ENCODE results near the gene CLGN. TPM values are rescaled to one million over a fixed set of nuclear protein-coding genes. Genes with fewer than 3 reads are reported as not detected.

CLGN gene
- total RNA-seq, 1 donor from 2014 or later, result 37.8 TPM

DNA sequence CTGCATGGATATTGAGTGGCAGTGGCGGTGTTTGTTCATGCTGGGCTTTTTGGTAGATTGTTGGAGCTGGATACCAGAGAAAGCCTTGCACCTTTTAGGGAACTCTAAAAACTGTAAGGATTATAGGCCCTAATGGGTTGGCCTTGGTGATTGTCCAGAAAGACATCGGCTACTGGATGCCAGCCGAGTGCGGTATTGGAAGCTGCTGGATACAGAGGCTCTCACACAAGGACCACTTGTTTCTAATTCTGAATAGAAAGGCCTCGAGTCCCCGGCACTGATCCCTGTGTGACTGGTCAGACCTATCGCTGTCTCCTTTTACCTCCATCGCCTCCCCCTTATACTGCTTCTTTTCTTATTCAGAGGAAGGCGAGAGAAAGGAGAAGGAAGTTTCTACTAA lies 81.3 kb downstream of the CLGN start:
- no peak overlapping the region for H3K4me2 ChIP-seq
- H2AFZ ChIP-seq (replicated peaks), result no peak overlapping the region
- Mint-ChIP-seq H3K9me3 (peaks cover 5% of the 10 kb centered on the region), H3K27ac (no peak overlapping the region), H3K27me3 (ENCODE audit: insufficient read depth, low read depth) (peaks cover 10% of the 10 kb centered on the region), H3K4me3 (no peak overlapping the region), H3K36me3 (no peaks in the 10 kb centered on the region), H3K4me1 (peaks cover 35% of the 10 kb centered on the region)
- H3K27me3 ChIP-seq, result peaks cover 11% of the 10 kb centered on the region
- H3K9ac ChIP-seq, result no peak overlapping the region
- H3K36me3 ChIP-seq, result no peaks in the 10 kb centered on the region
- peaks cover 11% of the 10 kb centered on the region for H3F3A ChIP-seq (ENCODE audit: low read depth)
- TF ChIP-seq, protein P1, sequence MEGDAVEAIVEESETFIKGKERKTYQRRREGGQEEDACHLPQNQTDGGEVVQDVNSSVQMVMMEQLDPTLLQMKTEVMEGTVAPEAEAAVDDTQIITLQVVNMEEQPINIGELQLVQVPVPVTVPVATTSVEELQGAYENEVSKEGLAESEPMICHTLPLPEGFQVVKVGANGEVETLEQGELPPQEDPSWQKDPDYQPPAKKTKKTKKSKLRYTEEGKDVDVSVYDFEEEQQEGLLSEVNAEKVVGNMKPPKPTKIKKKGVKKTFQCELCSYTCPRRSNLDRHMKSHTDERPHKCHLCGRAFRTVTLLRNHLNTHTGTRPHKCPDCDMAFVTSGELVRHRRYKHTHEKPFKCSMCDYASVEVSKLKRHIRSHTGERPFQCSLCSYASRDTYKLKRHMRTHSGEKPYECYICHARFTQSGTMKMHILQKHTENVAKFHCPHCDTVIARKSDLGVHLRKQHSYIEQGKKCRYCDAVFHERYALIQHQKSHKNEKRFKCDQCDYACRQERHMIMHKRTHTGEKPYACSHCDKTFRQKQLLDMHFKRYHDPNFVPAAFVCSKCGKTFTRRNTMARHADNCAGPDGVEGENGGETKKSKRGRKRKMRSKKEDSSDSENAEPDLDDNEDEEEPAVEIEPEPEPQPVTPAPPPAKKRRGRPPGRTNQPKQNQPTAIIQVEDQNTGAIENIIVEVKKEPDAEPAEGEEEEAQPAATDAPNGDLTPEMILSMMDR (IDR thresholded peaks at IDR 0.05), result no peak
- TF ChIP-seq EZH2 (IDR thresholded peaks at IDR 0.05) (no peak), EZH2phosphoT487 (IDR thresholded peaks at IDR 0.05) (no peak)
- H3K9me3 ChIP-seq (ENCODE audit: low read depth), result no peaks in the 10 kb centered on the region
- no peak overlapping the region for H3K4me3 ChIP-seq
- no peak overlapping the region for H3K27ac ChIP-seq
- H4K20me1 ChIP-seq (ENCODE audit: low read depth), result no peaks in the 10 kb centered on the region
- H3K4me1 ChIP-seq, result peaks cover 32% of the 10 kb centered on the region
- DNase-seq (ENCODE audit: low spot score), result no peak
- no peaks in the 10 kb centered on the region for H3K79me2 ChIP-seq (ENCODE audit: low read depth)

DNA sequence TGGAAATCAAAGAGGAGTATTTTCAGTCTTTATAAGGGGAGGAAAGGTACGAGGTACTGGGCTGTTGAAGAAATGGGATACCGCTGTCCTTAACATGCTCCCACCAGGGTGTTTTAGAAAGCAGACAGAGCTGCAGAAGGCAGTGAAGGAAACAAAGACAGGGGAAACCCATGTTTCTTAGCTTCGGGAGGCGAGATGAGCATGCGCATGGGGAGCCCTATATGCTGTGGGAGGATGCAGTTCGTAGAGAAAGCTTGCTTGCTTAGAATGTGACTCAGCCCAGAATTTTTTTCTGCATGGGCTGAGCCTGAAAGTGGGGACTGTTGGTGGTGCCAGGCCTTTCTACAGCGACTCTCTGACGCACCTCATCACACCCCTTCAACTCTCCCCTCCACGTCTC lies 82.8 kb downstream of the CLGN start:
- peaks cover 19% of the 10 kb centered on the region for H3K4me1 ChIP-seq
- peaks cover 3% of the 10 kb centered on the region for H3F3A ChIP-seq (ENCODE audit: low read depth)
- no peaks in the 10 kb centered on the region for H3K36me3 ChIP-seq
- no peak for TF ChIP-seq EZH2 (IDR thresholded peaks at IDR 0.05)
- no peak for TF ChIP-seq EZH2phosphoT487 (IDR thresholded peaks at IDR 0.05)
- TF ChIP-seq, protein P1 (IDR thresholded peaks at IDR 0.05), result no peak
- no peak overlapping the region for H3K4me3 ChIP-seq
- peak; percentile 32 for DNase-seq (ENCODE audit: low spot score)
- H3K4me2 ChIP-seq, result peak overlapping the region; percentile 18
- Mint-ChIP-seq H3K36me3 (no peaks in the 10 kb centered on the region), H3K4me3 (no peak overlapping the region), H3K27me3 (ENCODE audit: insufficient read depth, low read depth) (peaks cover 8% of the 10 kb centered on the region), H3K9me3 (peaks cover 5% of the 10 kb centered on the region), H3K27ac (peak overlapping the region; percentile 9), H3K4me1 (peaks cover 23% of the 10 kb centered on the region)
- no peaks in the 10 kb centered on the region for H3K79me2 ChIP-seq (ENCODE audit: low read depth)
- H2AFZ ChIP-seq (replicated peaks), result peak overlapping the region; percentile 94
- peaks cover 7% of the 10 kb centered on the region for H3K27me3 ChIP-seq
- H4K20me1 ChIP-seq (ENCODE audit: low read depth), result no peaks in the 10 kb centered on the region
- H3K27ac ChIP-seq, result no peak overlapping the region
- H3K9ac ChIP-seq, result no peak overlapping the region
- H3K9me3 ChIP-seq (ENCODE audit: low read depth), result no peaks in the 10 kb centered on the region

DNA sequence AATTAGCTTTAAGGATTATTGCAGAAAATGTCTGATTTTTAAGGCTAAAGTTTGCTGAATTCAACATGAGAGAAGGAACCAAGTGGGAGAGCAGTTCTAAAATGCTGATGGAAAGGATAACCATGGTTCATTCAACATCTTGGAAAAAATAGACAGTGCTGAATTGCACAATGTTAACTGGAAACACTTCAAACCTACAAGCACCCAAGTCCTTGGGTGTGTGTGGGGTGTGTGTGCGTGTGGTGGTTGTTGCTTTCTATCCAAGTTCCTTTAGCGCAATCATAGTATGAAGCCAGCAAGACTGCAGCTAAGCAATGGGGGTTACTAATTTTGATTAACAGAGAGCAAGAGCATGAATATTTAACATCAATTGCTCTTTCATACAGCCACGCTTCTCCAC lies 83.3 kb downstream of the CLGN start:
- no peak overlapping the region for H3K4me3 ChIP-seq
- H3K4me2 ChIP-seq, result peak overlapping the region; percentile 18
- H3K36me3 Mint-ChIP-seq, result no peaks in the 10 kb centered on the region
- no peak overlapping the region for H3K27ac Mint-ChIP-seq
- H3K9me3 ChIP-seq (ENCODE audit: low read depth), result no peaks in the 10 kb centered on the region
- peaks cover 7% of the 10 kb centered on the region for H3K27me3 ChIP-seq
- no peak overlapping the region for H3K27ac ChIP-seq
- peaks cover 14% of the 10 kb centered on the region for H3K4me1 ChIP-seq
- H3K79me2 ChIP-seq (ENCODE audit: low read depth), result no peaks in the 10 kb centered on the region
- peaks cover 18% of the 10 kb centered on the region for H3K4me1 Mint-ChIP-seq
- H3K9me3 Mint-ChIP-seq, result peaks cover 5% of the 10 kb centered on the region
- TF ChIP-seq, protein P1 (IDR thresholded peaks at IDR 0.05), result no peak
- TF ChIP-seq EZH2phosphoT487 (IDR thresholded peaks at IDR 0.05), result no peak
- TF ChIP-seq EZH2 (IDR thresholded peaks at IDR 0.05), result no peak
- H3K27me3 Mint-ChIP-seq (ENCODE audit: insufficient read depth, low read depth), result peaks cover 5% of the 10 kb centered on the region
- no peak for DNase-seq (ENCODE audit: low spot score)
- peak overlapping the region; percentile 94 for H2AFZ ChIP-seq (replicated peaks)
- no peaks in the 10 kb centered on the region for H3F3A ChIP-seq (ENCODE audit: low read depth)
- no peak overlapping the region for H3K4me3 Mint-ChIP-seq
- H4K20me1 ChIP-seq (ENCODE audit: low read depth), result no peaks in the 10 kb centered on the region
- H3K9ac ChIP-seq, result no peak overlapping the region
- H3K36me3 ChIP-seq, result no peaks in the 10 kb centered on the region
